HK-2 (cell line): Measurements from ENCODE around the gene AKT2.

Experiments
- DNase-seq: peaks from one replicate; pipeline ENCODE4 v3.0.0-alpha.2; 2018; ENCODE audit not compliant: unreplicated experiment

Gene AKT2

DNA sequence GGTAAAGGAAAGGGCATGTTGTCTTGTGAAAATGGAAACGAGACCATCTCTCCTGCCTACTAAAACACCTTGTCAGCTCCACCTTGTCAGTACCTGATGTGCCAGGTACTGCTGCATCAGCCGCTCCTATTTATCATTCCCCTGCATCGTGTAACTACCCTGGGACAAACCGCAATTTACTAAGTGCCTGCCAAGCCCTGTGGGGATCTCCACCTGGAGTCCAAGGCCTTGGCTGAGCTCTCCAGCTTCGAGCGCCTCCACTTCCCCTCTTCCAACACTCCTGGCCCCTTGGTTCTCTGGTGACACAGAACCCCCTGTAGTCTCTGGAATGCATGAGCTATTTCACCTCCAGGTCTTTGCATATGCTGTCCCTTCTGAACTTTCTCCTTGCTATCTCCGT lies 32.8 kb downstream of the AKT2 start:
- DNase-seq = no peak

DNA sequence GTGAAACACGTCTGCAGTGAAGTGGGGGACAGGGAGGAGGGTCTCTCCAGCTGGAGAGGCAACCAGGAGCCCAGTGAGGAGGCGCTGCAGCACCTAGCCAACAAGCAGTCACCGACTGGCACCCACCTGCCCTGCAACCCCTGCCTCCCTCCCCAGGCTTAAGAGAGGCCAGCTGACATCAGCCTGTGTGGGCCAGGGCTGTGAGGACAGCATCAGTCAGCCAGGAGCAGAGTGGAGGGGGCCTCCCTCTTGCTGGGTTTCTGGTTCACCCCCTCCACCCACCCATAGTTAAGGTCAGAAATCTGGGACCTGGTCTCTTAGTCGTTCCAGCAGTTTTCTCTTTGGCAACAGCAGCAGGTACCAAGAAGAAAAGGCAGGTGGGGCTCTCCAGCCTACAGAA lies 33.2 kb downstream of the AKT2 start:
- DNase-seq = no peak

DNA sequence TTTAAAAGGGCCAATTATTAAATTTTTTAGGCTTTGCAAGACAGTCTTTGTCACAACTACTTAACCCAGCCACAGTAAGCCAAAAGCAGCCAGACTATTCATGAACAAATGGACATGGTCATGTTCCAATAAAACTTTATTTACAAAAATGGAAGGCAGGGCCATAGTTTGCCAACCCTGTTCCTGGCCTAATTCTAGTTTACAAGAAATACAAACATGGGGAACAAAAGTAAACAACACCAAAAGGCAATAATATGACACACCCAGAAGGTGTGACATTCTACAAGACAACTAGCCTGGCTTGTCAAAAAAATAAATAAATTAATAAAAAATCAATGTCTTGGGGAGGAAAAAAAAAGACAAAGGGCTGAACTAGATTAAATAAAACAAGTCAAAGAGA lies 33.9 kb downstream of the AKT2 start:
- no peak for DNase-seq

DNA sequence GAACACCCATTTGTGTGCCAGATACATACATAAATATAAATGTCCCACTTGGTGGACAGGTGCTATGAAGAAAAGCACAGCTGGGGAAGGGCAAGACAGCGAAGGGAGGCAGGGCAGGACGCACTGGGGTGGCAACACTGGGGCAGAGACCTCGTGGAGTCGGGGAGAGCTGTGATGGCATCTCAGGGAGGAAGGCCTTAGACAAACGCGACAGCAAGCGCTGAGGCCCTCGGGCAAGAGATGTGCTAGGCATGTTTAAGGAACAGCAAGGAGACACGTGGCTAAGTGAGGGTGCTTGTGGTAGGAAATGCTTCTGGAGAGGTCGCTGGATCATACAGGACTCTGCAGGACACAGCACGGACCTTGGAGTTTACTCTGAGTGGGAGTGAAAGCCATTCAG lies 35.4 kb downstream of the AKT2 start:
- DNase-seq = no peak

DNA sequence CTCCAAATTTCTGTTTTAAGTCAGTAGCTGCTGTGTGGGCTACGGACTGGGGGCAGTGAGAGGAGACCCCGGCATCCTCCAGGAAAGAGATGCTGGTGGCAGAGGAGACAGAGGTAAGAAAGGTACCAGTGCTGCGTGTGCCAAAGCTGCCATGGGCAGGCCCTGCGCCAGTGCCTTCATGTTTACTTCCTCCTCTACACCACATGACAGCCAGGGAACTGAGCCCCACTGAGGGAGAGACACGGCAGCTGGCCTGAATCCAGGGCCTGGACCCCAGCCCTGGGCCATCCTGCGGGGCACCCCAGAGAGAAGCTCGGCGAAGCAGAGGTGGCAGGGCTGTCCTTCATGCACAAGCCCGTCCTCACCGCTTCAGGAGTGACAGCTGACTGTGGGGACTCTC lies 35.9 kb downstream of the AKT2 start:
- no peak for DNase-seq

DNA sequence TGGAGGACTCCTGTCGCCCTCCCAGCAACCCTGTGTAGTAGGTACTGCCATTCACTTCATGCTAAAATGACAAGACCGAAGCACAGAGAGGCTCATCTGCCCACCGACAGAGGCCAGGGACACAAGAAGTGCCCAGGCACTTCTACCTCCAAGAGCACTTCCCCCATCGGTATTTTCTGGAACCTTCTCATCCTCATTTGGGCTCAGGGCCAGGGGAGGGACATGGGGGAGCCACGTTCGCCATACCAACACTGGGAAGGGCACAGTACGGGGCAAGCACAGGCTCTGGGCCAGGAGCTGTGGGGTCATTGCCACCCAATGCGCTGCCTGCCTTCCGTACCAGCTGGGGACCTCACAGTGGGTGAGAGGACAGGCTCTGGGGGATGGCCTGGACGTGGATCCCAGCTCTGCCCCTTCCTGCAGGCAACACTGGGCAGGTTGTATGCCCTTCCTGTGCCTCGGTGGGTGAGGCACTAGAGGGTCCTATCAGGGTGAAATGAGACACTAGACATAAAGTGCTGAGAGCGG lies 37.3 kb downstream of the AKT2 start:
- no peak for DNase-seq

DNA sequence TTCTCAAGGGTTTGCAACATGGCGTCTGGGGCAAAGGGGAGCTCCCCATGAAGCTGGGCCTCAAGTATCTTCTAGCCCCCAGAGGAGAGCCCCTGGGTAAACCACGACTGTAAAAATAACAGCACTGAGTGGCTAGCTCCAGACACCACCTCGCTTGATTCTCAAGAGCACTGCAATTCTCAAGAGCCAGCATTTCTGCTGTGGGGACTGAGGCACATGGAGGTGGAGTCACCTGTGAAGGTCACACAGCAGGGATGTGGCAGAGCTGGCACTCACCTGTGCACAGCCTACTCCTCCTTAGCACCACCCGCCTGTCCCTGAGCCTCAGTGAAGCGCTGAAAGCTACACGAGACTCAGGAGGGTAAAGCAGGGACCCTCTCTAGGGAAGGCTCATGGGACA lies 38.0 kb downstream of the AKT2 start:
- DNase-seq = no peak

DNA sequence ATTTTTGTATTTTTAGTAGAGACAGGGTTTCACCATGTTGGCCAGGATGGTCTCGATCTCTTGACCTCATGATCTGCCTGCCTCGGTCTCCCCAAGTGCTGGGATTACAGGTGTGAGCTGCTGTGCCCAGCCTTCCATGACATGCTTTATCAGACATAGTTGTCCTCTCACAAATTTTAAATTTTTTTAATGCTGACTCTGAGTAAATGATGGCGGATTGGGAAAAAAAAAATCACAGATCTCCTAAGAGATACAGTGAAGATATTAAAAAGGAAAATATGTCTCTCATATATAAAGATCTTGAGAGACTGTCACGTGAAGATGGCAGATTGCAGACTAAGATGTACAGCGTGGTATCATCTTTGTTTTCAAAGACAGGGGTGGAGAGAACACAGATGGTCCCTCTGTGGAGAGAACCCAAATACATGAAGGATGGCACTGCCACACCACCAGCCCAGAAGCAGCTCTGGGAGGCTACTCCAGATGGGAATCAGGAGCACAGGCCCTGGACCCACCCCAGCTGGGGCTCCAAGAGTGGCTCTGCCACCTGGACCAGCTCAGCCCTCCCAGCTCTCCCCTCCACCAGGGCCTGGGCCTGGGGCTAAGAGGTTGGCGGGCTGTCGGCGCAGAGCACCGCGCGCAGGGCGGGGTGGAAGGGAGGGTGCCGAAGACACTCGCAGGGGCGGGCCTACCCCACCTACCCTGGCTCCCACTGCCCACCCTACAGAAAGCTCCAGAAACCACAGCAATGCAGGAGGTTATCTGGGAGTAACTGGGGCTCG lies 38.7 kb downstream of the AKT2 start:
- DNase-seq = no peak

DNA sequence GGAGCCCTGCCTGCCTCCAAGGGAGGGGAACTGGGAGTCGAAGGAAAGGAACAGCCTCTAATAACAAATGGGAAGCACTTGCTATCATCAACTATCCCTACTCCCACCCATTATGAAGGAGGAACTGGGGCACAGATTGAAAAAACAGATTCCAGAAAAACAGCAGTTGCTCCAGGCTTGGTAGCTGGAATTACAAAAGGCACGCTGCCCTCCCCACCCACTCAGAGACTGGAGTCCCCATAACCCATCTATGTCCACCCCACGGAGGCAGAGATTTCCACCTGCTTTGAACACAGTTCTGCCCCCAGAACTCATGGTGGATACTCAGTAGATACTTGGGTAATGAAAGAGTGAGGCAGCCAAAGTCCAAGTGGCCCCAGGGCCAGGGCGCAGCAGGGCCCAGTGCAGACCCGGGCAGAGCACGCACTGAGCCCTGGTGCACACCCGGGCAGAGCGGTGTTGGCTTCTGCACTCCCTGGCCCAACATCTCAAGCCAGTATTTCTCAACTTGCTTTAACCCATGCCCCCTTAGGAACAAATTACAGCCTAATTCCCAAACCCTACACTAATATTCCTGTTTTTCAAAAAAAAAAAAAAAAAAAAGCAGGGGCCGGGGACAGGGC lies 39.5 kb downstream of the AKT2 start:
- no peak for DNase-seq

DNA sequence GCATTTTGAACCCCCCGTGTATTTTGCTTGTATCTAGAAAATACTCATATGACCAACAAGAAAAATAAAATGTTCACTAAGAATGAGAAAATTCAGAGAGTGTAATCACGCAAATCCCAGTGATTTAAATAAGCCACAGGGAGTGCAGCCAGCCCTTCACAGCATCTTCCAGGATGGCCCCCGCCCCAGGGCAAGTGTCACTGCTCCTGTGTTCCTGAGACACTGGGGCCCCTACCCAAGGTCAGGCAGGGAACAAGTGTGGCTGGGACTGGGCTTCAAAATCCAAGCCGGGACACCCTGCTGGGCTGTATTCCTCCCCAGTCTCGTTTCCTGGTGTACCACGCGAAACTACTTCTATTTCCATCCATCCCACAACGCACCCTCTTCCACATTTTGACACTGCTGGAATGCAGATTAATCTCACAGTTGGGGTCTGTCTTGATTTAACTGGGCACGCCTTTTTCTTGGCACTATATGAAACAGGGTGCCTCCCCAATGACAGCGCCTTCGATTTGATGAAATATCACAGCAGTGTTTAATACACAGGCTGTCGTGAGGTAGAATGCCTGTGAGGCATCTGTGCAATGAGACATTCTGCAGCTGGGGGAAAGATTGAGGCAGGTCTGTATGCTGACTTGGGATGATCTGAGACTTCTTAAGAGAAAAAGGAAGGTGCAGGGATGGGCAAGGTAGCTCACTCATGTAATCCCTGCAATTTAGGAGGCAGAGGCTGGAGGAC lies 40.4 kb downstream of the AKT2 start:
- no peak for DNase-seq

DNA sequence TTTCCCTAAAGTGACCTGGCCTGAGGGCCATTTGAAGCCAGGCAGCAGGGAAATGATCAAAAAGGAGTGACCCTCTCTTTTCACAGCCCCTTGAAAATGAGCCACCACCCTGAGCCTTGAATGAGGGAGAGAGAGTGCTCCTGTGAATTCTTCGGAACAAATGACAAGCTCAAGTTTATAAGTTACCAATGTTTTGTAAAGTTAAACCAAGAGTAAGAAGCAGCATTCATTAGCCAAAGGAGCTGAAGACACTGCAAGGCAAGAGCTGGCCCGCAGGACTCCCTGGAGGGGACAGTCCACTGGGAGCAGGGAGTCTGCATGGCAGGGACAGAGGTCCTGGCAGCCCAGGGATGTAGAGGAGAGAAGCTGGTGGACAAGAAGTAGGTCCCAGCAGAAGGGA lies 42.0 kb downstream of the AKT2 start:
- no peak for DNase-seq

DNA sequence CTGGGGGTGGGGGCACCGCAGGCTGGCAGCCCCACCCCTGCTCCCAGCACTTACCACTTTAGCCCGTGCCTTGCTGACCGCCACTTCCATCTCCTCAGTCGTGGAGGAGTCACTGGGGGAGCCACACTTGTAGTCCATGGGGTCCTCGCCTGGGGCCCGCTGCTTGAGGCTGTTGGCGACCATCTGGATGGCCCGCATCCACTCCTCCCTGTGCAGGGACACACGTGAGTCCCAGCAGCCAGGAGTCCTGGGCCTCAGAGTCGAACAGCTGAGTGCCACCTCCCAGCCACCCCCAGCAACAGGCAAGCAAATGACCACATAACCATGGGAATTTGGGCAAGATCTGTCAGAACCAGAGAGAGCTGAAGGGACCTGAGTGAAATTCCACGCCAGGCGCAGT lies 42.7 kb downstream of the AKT2 start:
- no peak for DNase-seq

DNA sequence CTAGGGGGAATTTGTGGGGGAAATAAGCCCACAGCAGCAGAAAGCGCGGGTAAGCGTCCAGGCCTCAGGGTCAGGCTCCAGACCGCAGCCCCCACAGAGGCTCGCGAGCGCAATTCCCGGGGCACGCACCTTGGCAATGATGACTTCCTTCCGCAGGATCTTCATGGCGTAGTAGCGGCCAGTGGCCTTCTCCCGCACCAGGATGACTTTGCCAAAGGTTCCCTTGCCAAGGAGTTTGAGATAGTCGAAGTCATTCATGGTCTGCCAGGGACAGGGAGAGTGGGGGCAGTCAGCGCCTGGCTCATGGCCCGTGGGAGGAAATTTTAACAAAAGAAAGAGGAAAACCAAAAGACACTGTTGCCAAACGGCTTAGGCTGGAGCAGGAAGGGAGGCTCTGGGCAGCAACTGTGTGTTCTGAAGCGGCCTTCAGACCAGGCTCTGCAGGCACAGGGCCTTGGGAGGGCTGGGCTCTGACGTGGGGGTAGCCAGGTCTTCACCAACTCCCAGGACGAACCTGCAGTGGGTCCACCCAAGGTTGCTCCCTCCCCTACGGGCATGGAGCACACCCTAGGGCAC lies 43.2 kb downstream of the AKT2 start:
- DNase-seq = no peak

DNA sequence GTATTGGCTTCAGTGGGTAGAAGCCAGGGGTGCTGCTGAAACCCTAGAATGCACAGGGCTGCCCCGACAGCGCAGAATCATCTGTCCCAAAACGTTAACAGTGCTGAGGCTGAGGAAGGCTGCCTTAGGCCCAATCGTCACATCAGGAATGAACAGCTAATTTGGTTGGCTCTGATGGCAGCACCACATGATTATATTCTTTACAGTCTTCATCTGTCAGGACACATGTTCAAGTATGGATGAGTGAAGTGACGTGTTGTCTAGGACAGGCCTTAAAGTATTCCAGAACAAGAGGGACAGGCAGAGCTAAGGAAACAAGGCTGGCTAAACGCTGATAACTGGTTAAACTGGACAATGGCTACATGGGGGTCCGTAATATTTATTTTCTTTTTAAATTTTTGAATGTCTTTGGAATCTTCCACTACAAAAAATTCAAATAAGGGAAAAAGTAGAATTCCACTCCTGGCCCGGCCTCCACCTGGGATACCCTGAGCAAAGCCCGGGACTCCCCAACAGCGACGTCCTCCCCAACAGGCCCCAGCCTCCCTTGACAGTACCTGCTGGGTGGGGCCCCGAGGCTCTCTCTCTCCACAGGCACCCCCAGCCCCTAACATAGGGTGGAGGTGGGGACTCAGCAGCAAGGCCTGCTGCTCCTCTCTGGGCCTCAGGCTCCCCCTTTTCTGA lies 43.9 kb downstream of the AKT2 start:
- no peak for DNase-seq

DNA sequence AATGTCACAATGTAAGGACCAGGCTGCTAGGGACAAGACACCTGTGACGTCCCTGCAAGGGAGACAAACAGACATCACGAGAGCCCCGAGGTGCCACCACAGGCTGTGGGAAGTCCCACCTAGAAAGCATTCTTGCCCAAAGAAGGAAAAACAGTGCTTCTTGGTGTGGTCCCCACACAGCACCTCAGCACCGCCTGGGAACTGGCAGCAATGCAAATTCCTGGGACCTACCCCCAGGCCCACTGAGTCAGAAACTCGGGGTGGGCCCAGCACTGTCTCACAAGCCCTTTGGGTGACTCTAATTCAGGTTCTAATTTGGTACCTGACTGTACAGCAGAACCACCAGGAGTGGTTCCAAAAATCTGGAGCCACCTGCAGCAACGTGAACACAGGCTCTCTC lies 44.8 kb downstream of the AKT2 start:
- DNase-seq = no peak

DNA sequence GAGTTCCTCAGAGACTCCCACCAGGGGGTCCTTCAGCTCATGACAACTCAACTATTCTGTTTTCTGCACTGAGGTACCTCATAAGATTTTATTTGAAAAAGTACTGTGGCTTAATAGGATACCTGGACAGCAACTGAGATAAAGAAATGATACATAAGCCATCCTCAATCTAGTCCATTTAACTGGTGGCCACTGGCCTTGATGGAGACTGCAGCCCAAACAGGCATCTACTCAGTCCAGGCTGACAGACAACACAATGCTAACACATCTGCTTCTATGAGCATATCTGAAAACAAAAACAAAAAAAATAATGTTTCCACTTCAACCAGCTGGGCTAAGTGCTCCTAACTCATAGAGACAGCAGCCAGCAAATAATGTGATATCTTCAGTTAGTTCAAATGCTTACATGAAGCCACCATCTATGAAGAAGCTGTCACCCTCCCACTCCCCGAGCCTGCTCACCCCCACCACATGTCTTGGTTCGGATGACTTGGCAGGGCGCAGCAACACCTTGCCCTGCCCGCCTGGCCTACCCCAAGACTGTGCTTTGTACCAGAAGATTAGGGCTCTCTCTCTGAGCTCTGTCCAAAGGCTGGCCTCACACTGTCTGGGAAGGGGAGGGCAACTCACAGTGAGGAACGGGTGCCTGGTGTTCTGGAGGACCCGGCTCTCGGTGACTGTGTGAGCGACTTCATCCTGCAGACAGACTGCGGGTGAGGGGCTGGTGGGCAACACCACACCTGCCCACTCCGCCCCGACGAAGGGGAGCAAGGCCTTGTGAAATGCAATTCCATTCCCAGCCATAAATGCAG lies 45.5 kb downstream of the AKT2 start:
- no peak for DNase-seq

DNA sequence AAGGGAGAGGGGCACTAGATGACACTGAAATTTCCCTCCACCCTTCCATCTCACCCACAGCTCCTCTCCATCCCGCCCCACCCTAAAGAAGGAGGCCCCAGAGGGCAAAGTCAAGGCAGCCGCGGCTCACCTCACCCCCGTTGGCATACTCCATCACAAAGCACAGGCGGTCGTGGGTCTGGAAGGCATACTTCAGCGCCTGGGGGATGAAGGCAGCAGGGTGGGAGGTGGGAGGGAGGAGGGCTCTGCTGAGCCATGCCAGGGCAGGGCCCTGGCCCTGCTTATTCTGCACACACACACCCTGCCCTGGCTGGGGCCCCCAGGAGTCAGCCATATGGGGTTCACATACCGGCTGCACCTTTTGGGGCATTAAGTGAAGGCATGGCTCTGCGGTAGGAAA lies 46.4 kb downstream of the AKT2 start:
- no peak for DNase-seq

DNA sequence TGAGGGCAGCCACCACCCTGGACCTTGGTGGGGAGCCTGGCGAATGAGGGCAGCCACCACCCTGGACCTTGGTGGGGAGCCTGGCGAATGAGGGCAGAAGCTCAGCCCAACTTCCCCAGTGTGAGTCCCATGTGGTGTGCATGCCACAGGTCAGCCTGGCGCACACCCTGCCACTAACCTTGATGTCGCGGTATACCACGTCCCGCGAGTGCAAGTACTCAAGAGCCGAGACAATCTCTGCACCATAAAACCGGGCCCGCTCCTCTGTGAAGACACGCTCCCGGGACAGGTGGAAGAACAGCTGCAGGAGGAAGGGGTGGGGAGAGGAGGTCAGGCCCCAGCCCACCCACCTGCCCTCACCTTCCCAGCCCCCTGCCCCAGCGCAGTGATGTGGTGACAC lies 47.4 kb downstream of the AKT2 start:
- no peak for DNase-seq

DNA sequence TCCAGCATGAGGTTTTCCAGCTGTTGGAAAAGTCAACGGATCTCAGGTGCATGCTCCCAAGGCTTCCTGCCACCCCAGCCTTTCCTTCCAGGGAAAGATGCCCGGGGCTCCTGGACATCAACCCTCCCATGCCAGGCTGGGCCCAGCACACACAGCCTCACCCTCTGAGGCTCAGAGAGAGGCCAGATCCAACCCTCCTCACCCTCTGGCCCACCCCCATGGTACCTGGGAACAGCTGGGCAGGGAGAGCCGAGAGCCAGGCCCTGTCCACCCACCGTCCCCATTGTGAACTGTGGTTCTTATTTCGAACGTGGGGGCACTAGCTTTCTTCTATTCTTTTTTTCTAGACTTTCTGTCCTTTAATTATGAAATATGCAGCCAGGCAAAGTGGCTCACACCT lies 48.8 kb downstream of the AKT2 start:
- no peak for DNase-seq

DNA sequence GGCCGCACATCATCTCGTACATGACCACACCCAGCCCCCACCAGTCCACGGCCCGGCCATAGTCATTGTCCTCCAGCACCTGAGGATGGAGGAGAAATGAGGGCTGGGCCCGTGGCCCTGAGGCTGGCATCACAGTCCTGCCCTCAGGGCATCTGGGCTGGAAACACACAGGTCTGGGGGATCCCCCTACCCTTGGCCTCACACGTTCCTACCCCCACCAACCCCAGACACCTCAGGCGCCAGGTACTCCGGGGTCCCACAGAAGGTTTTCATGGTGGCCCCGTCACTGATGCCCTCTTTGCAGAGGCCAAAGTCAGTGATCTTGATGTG lies 49.2 kb downstream of the AKT2 start:
- DNase-seq = no peak
